ENCODE data around the gene ZNF350. TPM values are rescaled to one million over a fixed set of nuclear protein-coding genes. Genes with fewer than 3 reads are reported as not detected.

The ZNF350 gene
- total and polyA plus RNA-seq, 2 donors (not counting 3 experiments of a cell fraction or from before 2014, with no cell fraction given), result 2.6 to 9.8 TPM

- dilution Hi-C loops (cut with MboI; ENCODE audit: extremely low pct_ligation_motif_present, low sequenced_read_pairs), result no loop called here
- Histone ChIP-seq H3K9me1 (replicated peaks; ENCODE audit: control insufficient read depth, extremely low read depth, insufficient read depth, low read length) (no peaks in the 10 kb centered on the region), H2AFZ (ENCODE audit: low read depth, low read length) (no peak overlapping the region), H4K20me1 (replicated peaks; ENCODE audit: control insufficient read depth, extremely low read depth, insufficient read depth, low read length) (no peaks in the 10 kb centered on the region), H3K27ac (ENCODE audit: insufficient read depth, low read depth, low read length) (no peak overlapping the region), H3K9ac (replicated peaks; ENCODE audit: extremely low read depth, insufficient read depth, low read length) (no peak overlapping the region), H3K4me2 (ENCODE audit: insufficient read depth, low read length) (no peak overlapping the region), H3K4me1 (ENCODE audit: control insufficient read depth, extremely low read depth, insufficient read depth, low read length) (no peaks in the 10 kb centered on the region), H3K79me2 (ENCODE audit: control insufficient read depth, insufficient read depth, low read length) (no peaks in the 10 kb centered on the region), H3K36me3 (ENCODE audit: control insufficient read depth in 2 of 2, extremely low read depth in 1 of 2, insufficient read depth in 2 of 2, low read length in 2 of 2) (peaks cover 23 to 24% of the 10 kb centered on the region in 2 experiments), H3K9me3 (replicated peaks; ENCODE audit: control insufficient read depth, insufficient read depth, low read length) (peaks cover 23% of the 10 kb centered on the region), H3K27me3 (ENCODE audit: control insufficient read depth in 2 of 2, insufficient read depth in 2 of 2, low read length in 2 of 2) (no peaks in the 10 kb centered on the region), H3K4me3 (replicated peaks in 1 of 3; ENCODE audit: insufficient read depth in 1 of 3, low read depth in 1 of 3, low read length in 3 of 3) (no peak overlapping the region)
- DNase-seq (ENCODE audit: low read depth, low spot score), result no peak
- FAIRE-seq, result no peak
- no TSS peak for BruUV-seq (replicated peaks)
- CTCF ChIA-PET, result no interaction called here
- POLR2A ChIA-PET, result no interaction called here
- intact Hi-C loops (cut with micrococcal nuclease), result no loop called here
- TF ChIP-seq JUN (IDR thresholded peaks at IDR 0.05; ENCODE audit: borderline replicate concordance, insufficient read depth, insufficient read length, low read depth) (no peak), POLR2A (IDR thresholded peaks at IDR 0.05; ENCODE audit: low read depth, low read length) (no peak), FOS (IDR thresholded peaks at IDR 0.05; ENCODE audit: borderline replicate concordance, insufficient read depth, low read length) (no peak), CTCF (IDR thresholded peaks at IDR 0.05; ENCODE audit: extremely low read depth in 1 of 2, insufficient read depth in 1 of 2, low read depth in 1 of 2, low read length in 2 of 2) (no peak), POLR2AphosphoS5 (IDR thresholded peaks at IDR 0.05; ENCODE audit: insufficient read depth, low read depth, low read length) (no peak), EZH2 (IDR thresholded peaks at IDR 0.05; ENCODE audit: borderline replicate concordance, low read depth, low read length, severe bottlenecking) (no peak), MAX (IDR thresholded peaks at IDR 0.05; ENCODE audit: insufficient read depth, insufficient read length) (no peak), GATA2 (IDR thresholded peaks at IDR 0.05; ENCODE audit: insufficient read depth, insufficient read length, low read depth, low read length) (no peak)
Observed at GRCh38 chr19:51944798-51945552, 41.7 kb downstream of the ZNF350 start.

Data from endothelial cell of umbilical vein (primary cell).